Measurements from ENCODE around the gene MAGI2. TPM values are rescaled to one million over a fixed set of nuclear protein-coding genes. Genes with fewer than 3 reads are reported as not detected.

Gene MAGI2
- total RNA-seq, 1 experiment from 2014 or later: 0.56 TPM

DNA sequence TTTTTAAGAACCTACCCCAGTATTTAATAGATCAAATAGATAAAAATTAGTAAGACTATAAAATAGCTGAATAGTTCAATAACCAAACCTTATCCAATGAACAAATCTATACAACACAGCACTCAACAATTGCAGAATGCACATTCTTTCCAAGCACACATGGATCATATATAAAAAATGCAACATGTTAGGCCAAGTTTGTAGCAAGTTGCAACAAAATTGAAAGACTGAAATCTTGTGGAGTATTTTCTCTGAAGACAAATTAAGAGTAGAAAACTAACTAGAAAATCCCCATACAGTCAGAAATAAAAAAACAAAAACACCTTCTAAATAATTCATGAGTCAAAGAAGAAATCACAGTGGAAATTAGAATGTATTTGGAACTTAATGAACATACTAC is 1337.6 kb downstream of the MAGI2 start:
- H3K27me3 ChIP-seq: no peaks in the 10 kb centered on the region
- no peaks in the 10 kb centered on the region for H3K9me3 ChIP-seq
- no peaks in the 10 kb centered on the region for H3K36me3 ChIP-seq
- no peak overlapping the region for H3K4me3 ChIP-seq
- DNase-seq: no peak

DNA sequence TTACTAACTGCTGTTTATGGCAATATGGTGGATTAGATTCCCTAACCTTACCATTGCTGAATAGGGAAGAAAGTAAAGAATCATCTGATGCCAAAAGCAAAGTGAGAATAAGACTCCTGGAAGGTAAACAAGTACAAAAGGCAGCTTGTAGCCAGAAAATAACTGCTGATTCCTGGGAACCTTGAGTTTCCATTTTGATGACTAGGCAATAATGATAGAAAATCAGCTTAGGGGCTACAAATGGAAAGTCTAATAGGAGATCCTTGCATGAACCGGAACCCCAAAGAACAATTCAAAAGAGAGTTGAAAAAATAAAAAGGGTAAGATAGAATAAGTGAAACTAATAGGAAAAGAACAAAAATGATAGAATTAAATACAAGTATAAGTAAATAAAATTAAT is 1338.5 kb downstream of the MAGI2 start:
- H3K9me3 ChIP-seq: no peaks in the 10 kb centered on the region
- no peaks in the 10 kb centered on the region for H3K27me3 ChIP-seq
- no peak for DNase-seq
- no peaks in the 10 kb centered on the region for H3K36me3 ChIP-seq
- no peak overlapping the region for H3K4me3 ChIP-seq

DNA sequence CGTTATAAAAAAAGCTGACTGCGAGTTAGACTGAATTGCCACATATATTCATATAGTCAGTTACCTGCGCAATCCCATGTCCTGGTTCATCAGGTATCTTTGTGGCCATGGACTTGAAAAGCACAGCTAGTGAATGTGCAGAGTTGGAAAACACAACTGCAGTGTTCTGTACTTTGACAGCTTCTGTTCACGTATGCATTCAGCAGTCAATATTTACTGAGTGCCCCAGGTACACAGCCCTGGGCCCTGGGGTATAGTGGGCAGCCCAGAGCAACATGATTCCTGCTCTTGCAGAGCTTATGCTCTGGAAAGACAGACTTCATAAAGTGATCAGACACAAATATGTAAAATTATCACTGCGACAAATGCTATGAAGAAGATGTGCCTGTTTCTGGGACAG is 1341.0 kb downstream of the MAGI2 start:
- Histone ChIP-seq H3K27me3 (no peaks in the 10 kb centered on the region), H3K4me3 (no peak overlapping the region), H3K36me3 (no peaks in the 10 kb centered on the region), H3K9me3 (no peaks in the 10 kb centered on the region)
- DNase-seq: no peak

DNA sequence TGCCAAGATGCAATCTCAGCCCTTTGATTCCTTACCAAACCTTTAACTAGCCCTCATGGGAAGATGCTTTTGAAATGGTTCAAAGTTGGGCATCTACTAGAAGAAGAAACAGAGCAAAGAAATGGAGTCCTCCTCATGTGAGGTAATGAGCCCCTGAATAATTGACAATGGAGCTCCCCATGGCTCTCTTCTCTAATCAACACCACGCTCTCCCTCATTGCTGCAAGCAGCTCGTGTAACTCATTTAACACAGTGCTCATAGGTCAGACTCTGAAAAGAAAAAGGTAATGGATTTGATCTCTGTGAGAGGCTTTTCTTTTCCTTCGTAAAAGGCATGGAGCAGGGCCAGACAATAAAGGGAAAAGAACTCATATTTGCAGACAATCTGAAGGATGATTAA is 1342.1 kb downstream of the MAGI2 start:
- DNase-seq: no peak
- H3K9me3 ChIP-seq: no peaks in the 10 kb centered on the region
- H3K4me3 ChIP-seq: no peak overlapping the region
- no peaks in the 10 kb centered on the region for H3K36me3 ChIP-seq
- H3K27me3 ChIP-seq: no peaks in the 10 kb centered on the region

DNA sequence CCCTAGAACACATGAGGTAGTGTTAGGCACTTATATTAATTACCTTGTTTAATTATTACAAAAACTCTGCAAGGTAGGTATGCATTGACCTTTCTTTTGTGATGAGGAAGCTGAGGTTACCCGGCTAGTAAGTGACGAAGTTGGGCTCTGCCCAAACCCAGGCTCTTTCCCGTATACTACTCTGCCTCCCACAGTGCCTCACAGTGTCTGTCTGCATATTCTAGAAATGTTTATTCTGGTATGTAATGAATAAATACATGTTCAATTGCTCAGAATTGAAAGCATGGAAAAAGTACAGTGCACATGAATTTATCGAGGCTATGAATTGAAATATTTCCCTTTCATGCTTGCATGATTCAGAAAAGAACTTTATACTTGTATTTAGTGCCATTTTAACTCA is 1350.0 kb downstream of the MAGI2 start:
- DNase-seq: no peak

DNA sequence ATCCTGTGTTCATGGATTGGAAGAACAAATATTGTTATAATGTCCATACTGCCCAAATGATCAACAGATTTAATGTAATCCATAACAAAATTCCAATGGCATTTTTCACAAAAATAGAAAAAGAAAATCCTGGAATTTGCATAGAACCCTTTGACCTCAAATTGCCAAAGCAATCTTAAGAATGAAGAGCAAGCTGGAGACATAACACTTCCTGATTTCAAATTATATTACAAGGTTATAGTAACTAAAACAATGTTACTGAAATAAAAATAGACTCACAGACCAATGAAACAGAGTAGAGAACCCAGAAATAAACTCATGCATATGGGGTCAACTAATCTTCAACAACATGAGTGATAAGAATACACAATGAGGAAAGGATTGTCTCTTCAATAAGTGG is 1352.4 kb downstream of the MAGI2 start:
- no peaks in the 10 kb centered on the region for H3K36me3 ChIP-seq
- no peaks in the 10 kb centered on the region for H3K9me3 ChIP-seq
- no peaks in the 10 kb centered on the region for H3K27me3 ChIP-seq
- DNase-seq: no peak
- no peak overlapping the region for H3K4me3 ChIP-seq

More for the DNA sequence above, 1350.0 kb downstream of the MAGI2 start:
- Histone ChIP-seq H3K4me3 (no peak overlapping the region), H3K9me3 (no peaks in the 10 kb centered on the region), H3K27me3 (no peaks in the 10 kb centered on the region), H3K36me3 (no peaks in the 10 kb centered on the region)

DNA sequence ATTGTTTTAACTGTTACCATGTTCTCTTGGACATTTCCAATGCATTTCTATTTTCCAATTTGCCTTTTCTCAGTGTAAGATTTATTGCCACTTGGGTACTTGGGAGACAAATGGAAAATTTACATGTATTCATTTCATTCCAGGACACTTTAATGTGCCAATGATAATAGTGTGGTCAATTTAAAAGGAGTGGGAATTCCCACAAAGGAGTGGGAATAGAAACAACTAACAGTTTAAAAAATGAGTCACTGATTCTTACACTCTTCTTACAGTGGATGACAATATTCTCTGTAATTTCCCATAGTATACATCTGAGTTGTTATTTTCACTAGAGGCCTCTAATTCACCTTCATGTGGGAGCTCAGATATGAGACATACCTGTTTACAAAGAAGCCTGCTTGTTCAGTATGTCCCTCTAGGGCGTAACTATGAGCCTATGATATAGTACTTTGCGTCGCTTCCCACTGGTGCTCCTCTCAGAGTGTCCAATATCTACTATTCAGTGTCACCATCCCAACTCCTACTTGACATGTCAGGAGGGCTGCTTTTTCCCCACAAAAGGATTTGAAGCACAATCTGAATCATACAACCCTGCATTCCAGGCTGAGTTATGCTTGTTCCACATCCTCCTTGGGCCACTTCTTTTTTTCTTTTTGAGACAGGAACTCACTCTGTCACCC is 1353.6 kb downstream of the MAGI2 start:
- no peaks in the 10 kb centered on the region for H3K36me3 ChIP-seq
- DNase-seq: no peak
- H3K9me3 ChIP-seq: no peaks in the 10 kb centered on the region
- H3K4me3 ChIP-seq: no peak overlapping the region
- H3K27me3 ChIP-seq: no peaks in the 10 kb centered on the region

DNA sequence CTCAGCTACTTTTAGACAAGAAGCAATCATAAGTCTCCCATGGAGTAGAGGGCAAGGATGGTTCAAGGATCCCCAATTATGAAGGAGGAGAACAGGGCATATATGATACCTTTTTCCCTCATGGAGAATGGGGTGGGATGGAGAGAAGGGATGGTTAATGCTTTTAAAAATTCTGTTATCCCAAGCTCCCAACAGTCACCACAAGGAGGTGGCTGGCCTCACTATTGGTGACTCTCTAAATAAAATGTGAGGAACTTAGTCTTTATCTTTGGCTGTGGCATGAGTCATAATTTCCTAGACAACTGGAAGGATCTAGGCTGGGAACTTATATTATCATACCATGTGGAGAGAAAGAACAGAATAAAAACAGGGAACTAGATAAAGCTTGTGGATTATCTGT is 1357.9 kb downstream of the MAGI2 start:
- no peak for DNase-seq

DNA sequence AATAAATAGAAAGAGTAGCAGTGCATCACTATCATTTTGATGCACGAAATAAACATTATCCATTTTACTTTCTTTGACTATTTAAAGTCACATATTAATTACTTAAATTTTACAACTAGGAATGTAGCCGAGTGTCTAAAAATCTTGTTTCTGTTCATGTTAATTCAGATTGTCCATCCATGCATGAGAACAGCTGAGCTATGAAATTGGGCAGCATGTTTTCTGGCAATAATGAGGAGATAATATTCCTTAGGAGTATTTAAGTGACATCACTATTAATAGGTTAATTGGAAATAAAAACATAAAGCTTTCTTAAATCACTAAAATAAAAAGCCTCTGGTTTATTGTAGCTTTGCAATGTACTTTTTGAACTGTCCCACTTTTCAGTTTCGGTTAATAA is 1361.1 kb downstream of the MAGI2 start:
- Histone ChIP-seq H3K4me3 (no peak overlapping the region), H3K9me3 (no peaks in the 10 kb centered on the region), H3K36me3 (no peaks in the 10 kb centered on the region), H3K27me3 (no peaks in the 10 kb centered on the region)
- no peak for DNase-seq

More for the DNA sequence above, 1357.9 kb downstream of the MAGI2 start:
- Histone ChIP-seq H3K9me3 (no peaks in the 10 kb centered on the region), H3K27me3 (no peaks in the 10 kb centered on the region), H3K36me3 (no peaks in the 10 kb centered on the region), H3K4me3 (no peak overlapping the region)

DNA sequence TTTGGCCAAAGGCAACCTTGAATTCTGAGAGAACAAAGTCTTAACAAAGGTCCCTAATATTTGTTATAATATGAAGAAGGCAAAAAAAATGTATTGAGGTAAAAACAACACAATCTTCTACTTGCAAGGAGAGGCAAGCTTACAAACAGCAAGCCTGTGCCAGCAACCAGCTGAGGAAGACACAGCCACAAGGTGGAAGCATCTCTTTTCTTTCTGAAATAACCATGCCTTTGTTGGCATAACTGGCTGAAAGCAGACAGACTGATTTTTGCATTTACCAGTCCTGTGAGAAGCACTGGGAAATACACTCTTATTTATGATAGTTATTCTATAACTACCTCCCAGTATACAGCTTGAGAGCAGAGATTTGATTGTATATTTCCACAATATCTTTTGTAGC is 1362.9 kb downstream of the MAGI2 start:
- DNase-seq: no peak
- no peaks in the 10 kb centered on the region for H3K9me3 ChIP-seq
- H3K36me3 ChIP-seq: no peaks in the 10 kb centered on the region
- H3K27me3 ChIP-seq: no peaks in the 10 kb centered on the region
- no peak overlapping the region for H3K4me3 ChIP-seq

DNA sequence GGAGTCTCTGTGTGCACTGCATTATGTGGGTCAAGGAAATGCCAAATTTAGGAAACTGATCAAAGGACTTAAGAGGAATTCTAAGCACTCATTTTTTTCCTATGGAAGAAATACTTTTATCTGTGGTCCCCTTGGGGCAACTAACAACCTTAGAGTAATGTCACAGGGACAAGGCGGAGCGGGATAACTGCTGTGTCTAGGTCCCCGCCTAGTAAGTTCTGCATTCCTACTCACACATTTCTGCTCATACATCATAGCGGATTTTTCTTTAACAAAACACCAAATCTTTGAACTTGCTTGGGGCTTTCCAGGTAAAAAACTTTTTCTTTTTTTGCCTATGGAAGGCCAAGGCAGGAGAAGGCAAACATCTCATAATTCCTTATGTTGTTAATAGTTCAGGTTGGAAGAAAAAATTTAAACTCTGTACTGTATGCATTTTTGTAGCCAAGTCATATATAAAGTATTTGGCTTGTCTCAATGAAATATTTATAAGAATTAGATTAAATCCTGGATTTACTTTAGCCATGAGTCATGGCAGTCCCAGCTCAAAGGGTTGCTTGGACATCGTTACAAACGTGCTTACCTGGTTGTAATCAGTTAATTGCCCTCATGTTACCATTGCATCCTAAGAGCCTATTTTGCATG is 1369.9 kb downstream of the MAGI2 start:
- Histone ChIP-seq H3K9me3 (no peaks in the 10 kb centered on the region), H3K36me3 (no peaks in the 10 kb centered on the region), H3K4me3 (no peak overlapping the region), H3K27me3 (no peaks in the 10 kb centered on the region)
- DNase-seq: no peak

DNA sequence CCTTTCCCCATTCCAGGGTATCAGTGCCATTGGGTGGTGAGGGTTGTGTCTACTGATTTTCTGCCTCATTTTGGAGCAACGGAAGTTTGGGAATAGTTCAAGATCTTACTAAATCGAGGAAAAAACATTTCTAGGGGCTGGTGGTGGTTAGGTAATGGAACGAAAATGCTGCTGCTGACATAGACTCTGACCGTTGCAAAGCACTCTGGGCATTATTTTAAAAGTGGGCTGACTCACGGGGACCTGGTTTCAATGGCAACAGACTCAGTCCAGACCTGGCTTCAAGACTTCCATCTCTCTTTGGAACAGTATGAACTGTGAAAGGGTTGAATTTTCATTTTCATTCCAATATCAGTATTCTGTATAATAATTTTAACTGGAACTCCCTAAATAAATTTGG is 1370.9 kb downstream of the MAGI2 start:
- DNase-seq: no peak
- Histone ChIP-seq H3K27me3 (no peaks in the 10 kb centered on the region), H3K36me3 (no peaks in the 10 kb centered on the region), H3K4me3 (no peak overlapping the region), H3K9me3 (no peaks in the 10 kb centered on the region)

DNA sequence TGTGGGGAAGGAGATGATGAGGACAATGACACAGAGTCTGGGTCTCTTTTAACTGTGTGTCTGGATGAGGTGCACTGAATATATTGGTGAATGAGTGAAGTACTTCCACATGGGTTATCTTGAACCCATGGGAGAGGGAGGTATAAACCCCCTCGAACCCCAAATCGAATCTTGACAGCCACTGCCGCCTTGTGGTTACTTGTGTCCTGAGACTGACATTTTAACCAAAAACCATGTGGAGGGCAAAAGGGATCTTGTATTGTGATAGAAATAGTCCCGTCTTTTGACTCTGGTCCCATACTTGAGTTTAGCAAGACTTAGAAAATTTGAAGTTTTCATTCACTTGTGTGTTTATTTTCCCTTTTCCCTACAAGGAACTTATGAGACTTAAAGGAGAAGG is 1371.6 kb downstream of the MAGI2 start:
- no peak overlapping the region for H3K4me3 ChIP-seq
- H3K27me3 ChIP-seq: no peaks in the 10 kb centered on the region
- DNase-seq: no peak
- H3K36me3 ChIP-seq: no peaks in the 10 kb centered on the region
- no peaks in the 10 kb centered on the region for H3K9me3 ChIP-seq

DNA sequence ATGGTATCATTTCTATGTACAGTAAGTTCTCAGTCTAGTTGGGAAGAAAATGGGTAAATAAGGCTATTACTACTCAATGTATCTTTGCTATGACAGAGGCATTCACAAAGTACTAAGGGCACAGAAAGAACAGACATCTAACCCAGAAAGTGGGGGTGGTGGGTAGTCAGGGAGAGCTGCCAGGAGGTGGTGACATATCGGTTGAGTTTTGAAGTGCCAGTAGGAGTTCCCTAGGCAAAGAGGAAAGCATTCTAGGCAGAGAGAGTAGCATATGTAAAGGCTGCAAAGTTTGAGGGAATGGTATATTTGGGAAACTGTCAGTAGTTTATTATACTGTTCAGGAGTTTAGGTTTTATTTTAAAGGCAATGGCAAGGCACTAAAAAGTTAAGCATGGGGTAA is 1372.1 kb downstream of the MAGI2 start:
- H3K4me3 ChIP-seq: no peak overlapping the region
- no peak for DNase-seq
- no peaks in the 10 kb centered on the region for H3K9me3 ChIP-seq
- no peaks in the 10 kb centered on the region for H3K36me3 ChIP-seq
- H3K27me3 ChIP-seq: no peaks in the 10 kb centered on the region

DNA sequence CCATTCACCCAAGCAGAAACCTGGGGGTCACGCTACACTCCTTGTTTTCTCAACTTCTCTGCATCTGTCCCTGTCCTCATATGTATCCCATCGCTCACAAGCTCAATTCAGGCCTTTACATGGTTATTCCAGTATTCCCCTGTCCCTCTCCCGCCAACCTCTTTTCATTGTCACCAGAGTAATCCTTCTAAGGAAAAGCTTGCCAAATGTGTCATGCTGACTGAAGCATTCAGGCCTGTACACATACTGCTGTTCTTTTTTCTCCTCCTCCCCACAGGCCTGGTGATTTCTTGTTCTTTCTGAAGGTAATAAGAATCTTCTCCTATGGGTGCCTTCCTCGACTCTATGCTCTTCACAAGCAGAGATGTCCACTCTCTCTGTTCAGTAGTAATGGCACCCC is 1372.7 kb downstream of the MAGI2 start:
- H3K4me3 ChIP-seq: no peak overlapping the region
- H3K27me3 ChIP-seq: no peaks in the 10 kb centered on the region
- H3K9me3 ChIP-seq: no peaks in the 10 kb centered on the region
- DNase-seq: no peak
- no peaks in the 10 kb centered on the region for H3K36me3 ChIP-seq

DNA sequence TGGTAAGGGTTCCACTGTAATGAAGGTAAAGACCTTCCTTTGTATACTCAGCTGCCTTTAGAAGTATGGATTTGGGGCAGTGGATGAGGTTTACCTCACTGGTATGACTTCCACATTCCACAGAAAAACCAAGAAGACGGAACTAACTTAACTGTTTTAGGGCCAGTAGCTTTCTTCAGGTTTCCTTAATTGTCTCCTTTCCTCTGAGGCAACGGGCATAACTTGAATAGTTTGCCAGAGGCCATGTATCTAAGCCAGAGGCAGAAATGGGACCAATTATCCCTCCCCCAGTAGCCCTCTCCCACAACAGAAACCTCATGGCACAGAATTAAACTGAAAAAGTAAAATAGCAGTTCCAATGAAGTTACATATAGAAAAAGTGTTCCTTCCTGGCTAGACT is 1373.2 kb downstream of the MAGI2 start:
- no peaks in the 10 kb centered on the region for H3K9me3 ChIP-seq
- H3K27me3 ChIP-seq: no peaks in the 10 kb centered on the region
- no peak for DNase-seq
- H3K4me3 ChIP-seq: no peak overlapping the region
- no peaks in the 10 kb centered on the region for H3K36me3 ChIP-seq

DNA sequence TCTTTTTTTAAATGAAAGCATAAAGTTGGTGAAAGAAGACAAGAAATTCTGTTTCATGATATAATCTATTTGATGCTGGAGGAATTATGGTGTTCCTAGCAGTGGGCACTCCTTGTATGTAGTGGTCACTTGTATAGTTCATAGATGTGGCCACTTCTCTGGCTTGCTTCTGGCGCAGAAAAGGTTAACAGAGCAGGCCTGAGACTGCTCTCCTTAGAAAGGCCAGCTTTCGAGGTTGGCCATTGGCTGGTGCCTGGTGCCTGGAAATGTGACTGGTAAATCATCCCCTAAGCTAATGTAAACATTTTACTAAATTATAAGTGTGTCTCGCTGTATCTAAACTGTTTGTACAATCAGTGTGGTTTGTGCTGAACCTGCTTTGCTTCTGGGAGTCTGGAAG is 1378.8 kb downstream of the MAGI2 start:
- no peaks in the 10 kb centered on the region for H3K9me3 ChIP-seq
- H3K4me3 ChIP-seq: no peak overlapping the region
- H3K27me3 ChIP-seq: no peaks in the 10 kb centered on the region
- no peaks in the 10 kb centered on the region for H3K36me3 ChIP-seq
- no peak for DNase-seq

DNA sequence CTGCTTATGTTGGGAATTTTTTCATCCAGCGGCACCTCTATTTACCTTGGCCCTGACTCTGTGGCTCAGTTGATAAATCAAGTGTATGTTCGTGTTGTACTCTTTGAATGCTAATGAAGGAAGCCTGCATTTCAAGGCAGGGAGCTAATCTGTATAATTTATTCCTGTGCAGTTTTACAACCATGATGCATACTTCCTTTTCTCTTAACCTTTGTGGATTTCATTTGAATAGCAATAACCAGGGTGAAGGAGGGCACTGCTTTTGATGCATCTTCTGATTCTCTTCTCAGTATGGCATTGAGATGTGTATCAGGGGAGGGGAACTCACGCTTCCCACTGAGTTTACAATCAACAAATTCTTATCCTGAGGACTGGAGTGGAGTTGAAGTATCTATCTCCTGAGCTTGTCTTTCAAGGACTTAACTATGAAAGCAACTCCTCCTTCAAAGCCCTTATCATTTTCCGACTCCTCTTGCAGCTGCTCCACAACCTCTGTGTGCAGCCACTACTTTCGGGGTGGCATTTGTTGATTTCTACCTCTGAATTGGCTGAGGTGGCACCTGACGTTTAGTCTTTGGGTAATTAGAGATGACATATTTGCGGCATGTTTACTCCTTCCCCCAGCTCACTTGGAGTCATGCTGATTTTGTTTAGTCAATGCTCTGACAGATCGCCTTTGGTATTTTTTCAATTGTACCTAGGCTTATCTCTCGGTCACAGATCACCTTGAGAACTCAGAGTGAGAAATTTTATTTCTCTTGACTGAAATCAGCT is 1379.7 kb downstream of the MAGI2 start:
- no peaks in the 10 kb centered on the region for H3K27me3 ChIP-seq
- no peak for DNase-seq

More for the DNA sequence above, 1379.7 kb downstream of the MAGI2 start:
- Histone ChIP-seq H3K9me3 (no peaks in the 10 kb centered on the region), H3K36me3 (no peaks in the 10 kb centered on the region), H3K4me3 (no peak overlapping the region)
